ENCODE results near the gene FYB2. TPM values are rescaled to one million over a fixed set of nuclear protein-coding genes. Genes with fewer than 3 reads are reported as not detected.
A peak's percentile ranks its signal among the peaks of the same experiment; 100 is the strongest.

Gene FYB2
- total and polyA plus RNA-seq, 12 donors, result 0.22 to 123 (median 9.9) TPM

GRCh38 chr1:56817716-56818463, 1.3 kb downstream of the FYB2 start:
- Histone ChIP-seq H3K9me3 (peaks cover 0 to 15% (median 0%) of the 10 kb centered on the region in 11 donors), H3K4me1 (peaks cover 0 to 38% (median 9%) of the 10 kb centered on the region in 9 donors), H3K36me3 (no peaks in the 10 kb centered on the region), H3K27me3 (peaks cover 0 to 3% (median 0%) of the 10 kb centered on the region in 7 donors), H3K27ac (peak overlapping the region; percentile 6 to 85 (median 80)), H3K4me3 (peak overlapping the region in 9 of 10 donors; percentile 3 to 40 (median 24))
- ATAC-seq (peak in 2 of 8 donors; percentile 38 to 43), DNase-seq (no peak)
- no peak for TF ChIP-seq CTCF (IDR thresholded peaks at IDR 0.05)
- WGBS, 2 donors, result 73 to 85% methylated on average over 6 of the region's 6 CpGs
- intact Hi-C loops (cut with DNase I), result loop anchor here in 5 of 10 donors (2.0 to 10.0 kb wide), 5 partner anchors 19 to 1533 kb away; partner anchors contain the start of gene PRKAA2 (in 2 of the 5)

- WGBS, 2 donors, result 51 to 69% methylated on average over 4 of the region's 4 CpGs
- no peak for ATAC-seq
- no peak for TF ChIP-seq CTCF (IDR thresholded peaks at IDR 0.05)
- H3K36me3 ChIP-seq, result no peaks in the 10 kb centered on the region
- H3K9me3 ChIP-seq, result peaks cover 0 to 15% (median 0%) of the 10 kb centered on the region in 11 donors
- no peak for DNase-seq
- H3K27ac ChIP-seq, result peak overlapping the region in 9 of 10 donors; percentile 40 to 85 (median 81)
- peaks cover 0 to 6% (median 0%) of the 10 kb centered on the region in 7 donors for H3K27me3 ChIP-seq
- peaks cover 0 to 42% (median 9%) of the 10 kb centered on the region in 9 donors for H3K4me1 ChIP-seq
- intact Hi-C loops (cut with DNase I), result loop anchor here in 4 of 10 donors (5.0 to 10.0 kb wide), 4 partner anchors 55 to 1532 kb away; partner anchors contain the start of gene PRKAA2 (in 2 of the 4)
- H3K4me3 ChIP-seq, result peak overlapping the region in 7 of 10 donors; percentile 3 to 40 (median 31)
Measured at GRCh38 chr1:56816909-56817308, 2.3 kb downstream of the FYB2 start.

GRCh38 chr1:56816264-56816663, 2.9 kb downstream of the FYB2 start:
- peak overlapping the region in 5 of 10 donors; percentile 10 to 85 (median 79) for H3K27ac ChIP-seq

More at GRCh38 chr1:56816264-56816663, 2.9 kb downstream of the FYB2 start:
- H3K9me3 ChIP-seq, result peaks cover 0 to 15% (median 0%) of the 10 kb centered on the region in 11 donors
- ATAC-seq (peak in 1 of 8 donors; percentile 69), DNase-seq (no peak)
- peaks cover 0 to 47% (median 6%) of the 10 kb centered on the region in 9 donors for H3K4me1 ChIP-seq
- intact Hi-C loops (cut with DNase I), result loop anchor here in 4 of 10 donors (5.0 to 10.0 kb wide), 4 partner anchors 54 to 1531 kb away; partner anchors contain the start of gene PRKAA2 (in 2 of the 4)
- no peak for TF ChIP-seq CTCF (IDR thresholded peaks at IDR 0.05)
- no peaks in the 10 kb centered on the region for H3K36me3 ChIP-seq
- H3K27me3 ChIP-seq, result peaks cover 0 to 6% (median 0%) of the 10 kb centered on the region in 7 donors
- peak overlapping the region in 1 of 10 donors; percentile 40 for H3K4me3 ChIP-seq
- WGBS, 2 donors, result 71 to 79% methylated on average over 1 of the region's 1 CpG

Measured in heart right ventricle (tissue), 16 donors.